ENCODE results near the gene LIMCH1.

LIMCH1 gene

GRCh38 chr4:41643331-41643730 is 105.4 kb downstream of the LIMCH1 start:
- Histone ChIP-seq H4K20me1 (ENCODE audit: control insufficient read depth, insufficient read depth, low read depth, low read length) (no peaks in the 10 kb centered on the region), H3K9me3 (ENCODE audit: control insufficient read depth, insufficient read depth, low read length) (no peaks in the 10 kb centered on the region), H3K27me3 (ENCODE audit: control insufficient read depth, low read length) (0 out of 2 replicates have a peak, but pooled peaks cover 2% of the 10 kb centered on the region), H3K9me2 (replicated peaks; ENCODE audit: control insufficient read depth, low read length) (no peaks in the 10 kb centered on the region), H3K27ac (ENCODE audit: low read depth, low read length) (no peak overlapping the region), H3K4me2 (ENCODE audit: low read length) (no peak overlapping the region), H3K4me3 (ENCODE audit: low read length) (no peak overlapping the region), H3F3A (ENCODE audit: control insufficient read depth, insufficient read depth) (0 out of 2 replicates have a peak, but pooled peaks cover 2% of the 10 kb centered on the region), H3K4me1 (ENCODE audit: control insufficient read depth, low read length) (peaks cover 12% of the 10 kb centered on the region), H3K36me3 (ENCODE audit: control insufficient read depth, low read length) (no peaks in the 10 kb centered on the region), H3K79me2 (ENCODE audit: control insufficient read depth, low read length) (no peaks in the 10 kb centered on the region)
- TF ChIP-seq, protein P1, sequence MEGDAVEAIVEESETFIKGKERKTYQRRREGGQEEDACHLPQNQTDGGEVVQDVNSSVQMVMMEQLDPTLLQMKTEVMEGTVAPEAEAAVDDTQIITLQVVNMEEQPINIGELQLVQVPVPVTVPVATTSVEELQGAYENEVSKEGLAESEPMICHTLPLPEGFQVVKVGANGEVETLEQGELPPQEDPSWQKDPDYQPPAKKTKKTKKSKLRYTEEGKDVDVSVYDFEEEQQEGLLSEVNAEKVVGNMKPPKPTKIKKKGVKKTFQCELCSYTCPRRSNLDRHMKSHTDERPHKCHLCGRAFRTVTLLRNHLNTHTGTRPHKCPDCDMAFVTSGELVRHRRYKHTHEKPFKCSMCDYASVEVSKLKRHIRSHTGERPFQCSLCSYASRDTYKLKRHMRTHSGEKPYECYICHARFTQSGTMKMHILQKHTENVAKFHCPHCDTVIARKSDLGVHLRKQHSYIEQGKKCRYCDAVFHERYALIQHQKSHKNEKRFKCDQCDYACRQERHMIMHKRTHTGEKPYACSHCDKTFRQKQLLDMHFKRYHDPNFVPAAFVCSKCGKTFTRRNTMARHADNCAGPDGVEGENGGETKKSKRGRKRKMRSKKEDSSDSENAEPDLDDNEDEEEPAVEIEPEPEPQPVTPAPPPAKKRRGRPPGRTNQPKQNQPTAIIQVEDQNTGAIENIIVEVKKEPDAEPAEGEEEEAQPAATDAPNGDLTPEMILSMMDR (IDR thresholded peaks at IDR 0.05; ENCODE audit: low read depth, low read length, poor library complexity, severe bottlenecking), result no peak
- TF ChIP-seq EZH2phosphoT487 (IDR thresholded peaks at IDR 0.05; ENCODE audit: borderline replicate concordance, low read length), result no peak

GRCh38 chr4:41644288-41644914 is 106.4 kb downstream of the LIMCH1 start:
- no peak overlapping the region for H3K4me2 ChIP-seq (ENCODE audit: low read length)
- H3K79me2 ChIP-seq (ENCODE audit: control insufficient read depth, low read length), result no peaks in the 10 kb centered on the region
- no peaks in the 10 kb centered on the region for H3K36me3 ChIP-seq (ENCODE audit: control insufficient read depth, low read length)
- H3K27me3 ChIP-seq (ENCODE audit: control insufficient read depth, low read length), result no peaks in the 10 kb centered on the region
- no peak overlapping the region for H3K27ac ChIP-seq (ENCODE audit: low read depth, low read length)
- H3K9me2 ChIP-seq (replicated peaks; ENCODE audit: control insufficient read depth, low read length), result no peaks in the 10 kb centered on the region
- no peak for TF ChIP-seq EZH2phosphoT487 (IDR thresholded peaks at IDR 0.05; ENCODE audit: borderline replicate concordance, low read length)
- TF ChIP-seq, protein P1 (IDR thresholded peaks at IDR 0.05; ENCODE audit: low read depth, low read length, poor library complexity, severe bottlenecking), result no peak
- peaks cover 12% of the 10 kb centered on the region for H3K4me1 ChIP-seq (ENCODE audit: control insufficient read depth, low read length)
- no peak overlapping the region for H3K4me3 ChIP-seq (ENCODE audit: low read length)
- H3F3A ChIP-seq (ENCODE audit: control insufficient read depth, insufficient read depth), result 0 out of 2 replicates have a peak, but pooled peaks cover 2% of the 10 kb centered on the region
- H3K9me3 ChIP-seq (ENCODE audit: control insufficient read depth, insufficient read depth, low read length), result no peaks in the 10 kb centered on the region
- no peaks in the 10 kb centered on the region for H4K20me1 ChIP-seq (ENCODE audit: control insufficient read depth, insufficient read depth, low read depth, low read length)

- no peak for TF ChIP-seq EZH2phosphoT487 (IDR thresholded peaks at IDR 0.05; ENCODE audit: borderline replicate concordance, low read length)
- no peaks in the 10 kb centered on the region for H3K79me2 ChIP-seq (ENCODE audit: control insufficient read depth, low read length)
- no peaks in the 10 kb centered on the region for H3K9me3 ChIP-seq (ENCODE audit: control insufficient read depth, insufficient read depth, low read length)
- H3F3A ChIP-seq (ENCODE audit: control insufficient read depth, insufficient read depth), result 0 out of 2 replicates have a peak, but pooled peaks cover 2% of the 10 kb centered on the region
- H3K4me3 ChIP-seq (ENCODE audit: low read length), result no peak overlapping the region
- no peaks in the 10 kb centered on the region for H3K9me2 ChIP-seq (replicated peaks; ENCODE audit: control insufficient read depth, low read length)
- peaks cover 12% of the 10 kb centered on the region for H3K4me1 ChIP-seq (ENCODE audit: control insufficient read depth, low read length)
- H4K20me1 ChIP-seq (ENCODE audit: control insufficient read depth, insufficient read depth, low read depth, low read length), result no peaks in the 10 kb centered on the region
- H3K4me2 ChIP-seq (ENCODE audit: low read length), result no peak overlapping the region
- H3K27ac ChIP-seq (ENCODE audit: low read depth, low read length), result no peak overlapping the region
- no peaks in the 10 kb centered on the region for H3K27me3 ChIP-seq (ENCODE audit: control insufficient read depth, low read length)
- no peaks in the 10 kb centered on the region for H3K36me3 ChIP-seq (ENCODE audit: control insufficient read depth, low read length)
These were observed 106.9 kb downstream of the LIMCH1 start for GRCh38 chr4:41644915-41645295.

DNA sequence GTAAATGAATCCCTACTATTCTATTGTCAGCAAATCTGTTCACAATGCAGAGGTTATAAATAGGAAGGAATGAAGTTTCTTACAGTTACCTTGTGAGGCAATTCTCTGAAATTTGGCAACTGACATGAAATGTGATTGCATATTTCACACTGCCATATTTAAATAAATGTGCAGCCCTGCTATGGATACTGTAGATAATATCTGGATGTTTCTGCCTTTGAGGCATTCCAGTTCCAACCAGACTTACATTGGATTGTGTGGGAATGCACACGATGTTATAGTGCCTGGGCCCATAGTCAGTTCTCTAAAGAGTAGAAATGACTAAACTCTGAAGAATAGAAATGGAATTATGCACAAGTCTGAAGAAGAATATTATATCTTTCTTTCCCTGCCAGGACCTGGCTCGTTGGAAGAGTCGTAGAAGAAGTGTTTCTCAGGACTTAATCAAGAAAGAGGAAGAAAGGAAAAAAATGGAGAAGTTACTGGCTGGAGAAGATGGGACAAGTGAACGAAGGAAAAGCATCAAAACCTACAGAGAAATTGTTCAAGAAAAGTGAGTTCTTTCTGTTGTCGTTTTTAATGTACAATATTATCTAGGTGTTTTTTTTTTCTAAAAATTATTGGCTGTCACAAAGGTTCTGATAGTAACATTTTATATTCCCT is 107.9 kb downstream of the LIMCH1 start:
- H3F3A ChIP-seq (ENCODE audit: control insufficient read depth, insufficient read depth), result 0 out of 2 replicates have a peak, but pooled peaks cover 2% of the 10 kb centered on the region
- no peaks in the 10 kb centered on the region for H3K27me3 ChIP-seq (ENCODE audit: control insufficient read depth, low read length)
- H3K79me2 ChIP-seq (ENCODE audit: control insufficient read depth, low read length), result no peaks in the 10 kb centered on the region
- H3K36me3 ChIP-seq (ENCODE audit: control insufficient read depth, low read length), result no peaks in the 10 kb centered on the region
- TF ChIP-seq, protein P1 (IDR thresholded peaks at IDR 0.05; ENCODE audit: low read depth, low read length, poor library complexity, severe bottlenecking), result no peak
- no peak for TF ChIP-seq EZH2phosphoT487 (IDR thresholded peaks at IDR 0.05; ENCODE audit: borderline replicate concordance, low read length)
- H4K20me1 ChIP-seq (ENCODE audit: control insufficient read depth, insufficient read depth, low read depth, low read length), result no peaks in the 10 kb centered on the region
- H3K9me2 ChIP-seq (replicated peaks; ENCODE audit: control insufficient read depth, low read length), result no peaks in the 10 kb centered on the region
- H3K4me3 ChIP-seq (ENCODE audit: low read length), result no peak overlapping the region
- peaks cover 12% of the 10 kb centered on the region for H3K4me1 ChIP-seq (ENCODE audit: control insufficient read depth, low read length)
- no peak overlapping the region for H3K27ac ChIP-seq (ENCODE audit: low read depth, low read length)
- H3K9me3 ChIP-seq (ENCODE audit: control insufficient read depth, insufficient read depth, low read length), result no peaks in the 10 kb centered on the region
- no peak overlapping the region for H3K4me2 ChIP-seq (ENCODE audit: low read length)

Data from DOHH2 (cell line).